ENCODE data around the gene E2F8.

GRCh38 chr11:19245351-19245750, 4.6 kb upstream of the E2F8 start:
- TF ChIP-seq, protein P1, sequence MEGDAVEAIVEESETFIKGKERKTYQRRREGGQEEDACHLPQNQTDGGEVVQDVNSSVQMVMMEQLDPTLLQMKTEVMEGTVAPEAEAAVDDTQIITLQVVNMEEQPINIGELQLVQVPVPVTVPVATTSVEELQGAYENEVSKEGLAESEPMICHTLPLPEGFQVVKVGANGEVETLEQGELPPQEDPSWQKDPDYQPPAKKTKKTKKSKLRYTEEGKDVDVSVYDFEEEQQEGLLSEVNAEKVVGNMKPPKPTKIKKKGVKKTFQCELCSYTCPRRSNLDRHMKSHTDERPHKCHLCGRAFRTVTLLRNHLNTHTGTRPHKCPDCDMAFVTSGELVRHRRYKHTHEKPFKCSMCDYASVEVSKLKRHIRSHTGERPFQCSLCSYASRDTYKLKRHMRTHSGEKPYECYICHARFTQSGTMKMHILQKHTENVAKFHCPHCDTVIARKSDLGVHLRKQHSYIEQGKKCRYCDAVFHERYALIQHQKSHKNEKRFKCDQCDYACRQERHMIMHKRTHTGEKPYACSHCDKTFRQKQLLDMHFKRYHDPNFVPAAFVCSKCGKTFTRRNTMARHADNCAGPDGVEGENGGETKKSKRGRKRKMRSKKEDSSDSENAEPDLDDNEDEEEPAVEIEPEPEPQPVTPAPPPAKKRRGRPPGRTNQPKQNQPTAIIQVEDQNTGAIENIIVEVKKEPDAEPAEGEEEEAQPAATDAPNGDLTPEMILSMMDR (IDR thresholded peaks at IDR 0.05), result no peak
- no peak for TF ChIP-seq POLR2AphosphoS5 (IDR thresholded peaks at IDR 0.05)
- no peak for TF ChIP-seq EP300 (IDR thresholded peaks at IDR 0.05)
